ENCODE measurements around the gene CEP250. TPM values are rescaled to one million over a fixed set of nuclear protein-coding genes. Genes with fewer than 3 reads are reported as not detected.

Gene CEP250
- total RNA-seq, 1 donor from 2014 or later = 58.5 TPM

DNA sequence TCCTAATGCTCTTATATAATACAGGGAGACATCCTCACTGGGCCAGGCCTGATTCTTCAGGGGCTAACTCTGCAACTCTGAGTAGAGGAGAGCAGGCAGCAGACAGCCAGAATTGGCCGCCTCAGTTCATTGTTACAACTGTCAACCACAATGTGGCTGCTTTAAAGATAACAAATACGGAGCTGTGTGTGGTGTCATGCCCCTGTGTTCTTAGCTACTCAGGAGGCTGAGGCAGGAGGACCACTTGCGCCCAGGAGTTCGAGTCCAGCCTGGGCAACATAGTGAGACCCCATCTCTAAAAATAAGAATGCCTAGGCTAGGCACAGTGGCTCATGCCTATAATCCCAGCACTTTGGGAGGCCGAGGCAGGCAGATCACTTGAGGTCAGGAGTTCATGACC lies 34.3 kb downstream of the CEP250 start:
- H3K9me3 Mint-ChIP-seq (ENCODE audit: unreplicated experiment) = no peaks in the 10 kb centered on the region
- no peaks in the 10 kb centered on the region for H3K4me1 Mint-ChIP-seq (ENCODE audit: unreplicated experiment)
- TF ChIP-seq, protein P1, sequence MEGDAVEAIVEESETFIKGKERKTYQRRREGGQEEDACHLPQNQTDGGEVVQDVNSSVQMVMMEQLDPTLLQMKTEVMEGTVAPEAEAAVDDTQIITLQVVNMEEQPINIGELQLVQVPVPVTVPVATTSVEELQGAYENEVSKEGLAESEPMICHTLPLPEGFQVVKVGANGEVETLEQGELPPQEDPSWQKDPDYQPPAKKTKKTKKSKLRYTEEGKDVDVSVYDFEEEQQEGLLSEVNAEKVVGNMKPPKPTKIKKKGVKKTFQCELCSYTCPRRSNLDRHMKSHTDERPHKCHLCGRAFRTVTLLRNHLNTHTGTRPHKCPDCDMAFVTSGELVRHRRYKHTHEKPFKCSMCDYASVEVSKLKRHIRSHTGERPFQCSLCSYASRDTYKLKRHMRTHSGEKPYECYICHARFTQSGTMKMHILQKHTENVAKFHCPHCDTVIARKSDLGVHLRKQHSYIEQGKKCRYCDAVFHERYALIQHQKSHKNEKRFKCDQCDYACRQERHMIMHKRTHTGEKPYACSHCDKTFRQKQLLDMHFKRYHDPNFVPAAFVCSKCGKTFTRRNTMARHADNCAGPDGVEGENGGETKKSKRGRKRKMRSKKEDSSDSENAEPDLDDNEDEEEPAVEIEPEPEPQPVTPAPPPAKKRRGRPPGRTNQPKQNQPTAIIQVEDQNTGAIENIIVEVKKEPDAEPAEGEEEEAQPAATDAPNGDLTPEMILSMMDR (IDR thresholded peaks at IDR 0.05) = no peak
- H3K4me3 Mint-ChIP-seq (ENCODE audit: unreplicated experiment) = no peak overlapping the region
- H3K27me3 Mint-ChIP-seq (ENCODE audit: unreplicated experiment) = no peaks in the 10 kb centered on the region
- peaks cover 37% of the 10 kb centered on the region for H3K36me3 Mint-ChIP-seq (ENCODE audit: unreplicated experiment)
- no peak for DNase-seq (ENCODE audit: extremely low spot score, unreplicated experiment)
- H3K27ac Mint-ChIP-seq (ENCODE audit: unreplicated experiment) = no peak overlapping the region

DNA sequence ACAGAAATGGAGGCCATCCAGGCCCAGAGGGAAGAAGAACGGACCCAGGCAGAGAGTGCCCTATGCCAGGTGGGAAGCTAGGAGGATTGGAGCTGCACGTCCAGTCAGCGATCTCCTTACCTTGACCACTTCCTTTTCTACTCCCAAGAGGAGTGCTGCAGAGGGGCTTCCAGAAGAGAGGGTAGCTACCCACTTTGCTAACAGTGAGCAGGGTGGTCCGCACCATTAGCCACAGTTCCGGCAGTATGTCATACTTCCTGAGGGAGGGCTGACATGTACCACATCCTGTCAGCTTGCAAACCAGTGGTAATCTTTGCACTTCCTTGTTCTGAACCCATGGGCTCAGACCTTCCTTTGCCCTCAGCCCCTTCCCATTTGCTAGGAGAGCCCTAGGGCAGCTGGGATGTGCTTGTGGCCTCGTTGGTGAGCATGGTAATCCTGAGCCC lies 35.4 kb downstream of the CEP250 start:
- DNase-seq (ENCODE audit: extremely low spot score, unreplicated experiment) = no peak
- TF ChIP-seq, protein P1 (IDR thresholded peaks at IDR 0.05) = no peak

DNA sequence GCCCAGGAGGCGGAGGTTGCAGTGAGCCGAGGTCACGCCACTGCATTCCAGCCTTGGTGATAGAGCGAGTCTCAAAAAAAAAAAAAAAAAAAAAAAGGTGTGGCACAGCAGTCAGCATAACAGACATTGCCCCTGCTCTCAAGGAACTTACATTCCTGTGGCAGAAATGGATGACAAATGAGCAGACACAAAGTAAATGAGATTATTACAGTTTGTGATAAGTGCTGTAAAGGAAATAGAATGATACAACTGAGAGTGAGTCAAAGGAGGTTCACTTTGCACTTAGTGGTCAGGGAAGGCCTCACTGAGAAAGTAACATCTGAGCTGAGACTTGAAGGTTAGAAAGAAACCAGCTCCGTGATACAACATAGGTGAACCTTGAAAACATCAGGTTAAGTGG lies 36.4 kb downstream of the CEP250 start:
- TF ChIP-seq, protein P1 (IDR thresholded peaks at IDR 0.05) = no peak
- DNase-seq (ENCODE audit: extremely low spot score, unreplicated experiment) = no peak
- Mint-ChIP-seq H3K27ac (ENCODE audit: unreplicated experiment) (no peak overlapping the region), H3K4me3 (ENCODE audit: unreplicated experiment) (no peak overlapping the region), H3K4me1 (ENCODE audit: unreplicated experiment) (no peaks in the 10 kb centered on the region), H3K9me3 (ENCODE audit: unreplicated experiment) (no peaks in the 10 kb centered on the region), H3K27me3 (ENCODE audit: unreplicated experiment) (no peaks in the 10 kb centered on the region), H3K36me3 (ENCODE audit: unreplicated experiment) (peaks cover 47% of the 10 kb centered on the region)

More for the DNA sequence above, 35.4 kb downstream of the CEP250 start:
- H3K4me1 Mint-ChIP-seq (ENCODE audit: unreplicated experiment) = no peaks in the 10 kb centered on the region
- H3K36me3 Mint-ChIP-seq (ENCODE audit: unreplicated experiment) = peaks cover 42% of the 10 kb centered on the region
- no peak overlapping the region for H3K4me3 Mint-ChIP-seq (ENCODE audit: unreplicated experiment)
- H3K27me3 Mint-ChIP-seq (ENCODE audit: unreplicated experiment) = no peaks in the 10 kb centered on the region
- no peak overlapping the region for H3K27ac Mint-ChIP-seq (ENCODE audit: unreplicated experiment)
- no peaks in the 10 kb centered on the region for H3K9me3 Mint-ChIP-seq (ENCODE audit: unreplicated experiment)

DNA sequence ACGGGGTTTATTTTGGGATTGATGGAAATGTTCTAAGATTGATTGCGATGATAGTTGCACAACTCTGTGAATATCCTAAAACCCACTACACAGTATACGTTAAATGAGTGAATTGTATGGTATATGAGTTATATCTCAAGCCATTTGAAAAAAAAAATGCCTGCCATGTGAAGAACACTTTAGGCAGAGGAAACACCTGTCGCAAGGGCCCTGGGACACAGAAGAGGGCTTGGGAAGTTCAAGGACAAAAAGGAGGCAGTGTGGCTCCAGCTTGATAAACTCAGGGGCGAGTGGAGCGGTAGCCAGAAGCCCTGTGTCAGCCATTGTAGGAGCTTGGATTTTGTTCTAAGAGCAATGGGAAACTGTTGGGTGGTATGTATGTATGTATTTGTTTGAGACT lies 37.0 kb downstream of the CEP250 start:
- no peaks in the 10 kb centered on the region for H3K9me3 Mint-ChIP-seq (ENCODE audit: unreplicated experiment)
- TF ChIP-seq, protein P1 (IDR thresholded peaks at IDR 0.05) = no peak
- no peak overlapping the region for H3K27ac Mint-ChIP-seq (ENCODE audit: unreplicated experiment)
- no peak for DNase-seq (ENCODE audit: extremely low spot score, unreplicated experiment)
- no peaks in the 10 kb centered on the region for H3K27me3 Mint-ChIP-seq (ENCODE audit: unreplicated experiment)
- H3K36me3 Mint-ChIP-seq (ENCODE audit: unreplicated experiment) = peaks cover 49% of the 10 kb centered on the region
- H3K4me3 Mint-ChIP-seq (ENCODE audit: unreplicated experiment) = no peak overlapping the region
- no peaks in the 10 kb centered on the region for H3K4me1 Mint-ChIP-seq (ENCODE audit: unreplicated experiment)

DNA sequence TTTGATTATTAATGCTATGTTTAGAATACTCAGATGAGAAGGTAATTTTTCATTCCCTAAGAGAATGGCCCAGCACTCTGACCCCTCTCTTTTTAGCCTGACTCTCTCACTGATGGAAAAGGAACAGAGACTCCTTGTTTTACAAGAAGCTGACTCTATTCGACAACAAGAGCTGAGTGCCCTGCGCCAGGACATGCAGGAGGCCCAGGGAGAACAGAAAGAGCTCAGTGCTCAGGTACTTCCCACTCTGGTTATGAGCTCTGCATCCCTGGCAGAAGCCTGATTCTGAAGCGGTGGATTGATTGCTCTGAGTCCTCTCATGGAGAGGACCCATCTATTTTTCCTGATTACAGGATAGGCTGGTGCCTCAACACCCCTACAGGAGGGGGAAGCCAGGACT lies 41.1 kb downstream of the CEP250 start:
- no peak for DNase-seq (ENCODE audit: extremely low spot score, unreplicated experiment)
- Mint-ChIP-seq H3K9me3 (ENCODE audit: unreplicated experiment) (no peaks in the 10 kb centered on the region), H3K27me3 (ENCODE audit: unreplicated experiment) (no peaks in the 10 kb centered on the region), H3K36me3 (ENCODE audit: unreplicated experiment) (peaks cover 65% of the 10 kb centered on the region), H3K4me1 (ENCODE audit: unreplicated experiment) (no peaks in the 10 kb centered on the region), H3K4me3 (ENCODE audit: unreplicated experiment) (no peak overlapping the region), H3K27ac (ENCODE audit: unreplicated experiment) (no peak overlapping the region)
- TF ChIP-seq, protein P1 (IDR thresholded peaks at IDR 0.05) = no peak

Data from osteocyte (in vitro differentiated cells).